GM12878 (cell line): ENCODE measurements around the gene RASAL2. TPM values are rescaled to one million over a fixed set of nuclear protein-coding genes. Genes with fewer than 3 reads are reported as not detected.

Experiments used
- ATAC-seq: fragments of 200-7000 bp; cut with Tn5 transposase; 3 replicates; pipeline ENCODE4 v1.9.1; 2020; ENCODE audit warnings: mild to moderate bottlenecking, moderate library complexity
- BruUV-seq: library from RNA; stranded (reverse); fragments of 400-500 nt; replicated peaks from 2 replicates; lab custom pipeline; 2021; lab: Mats Ljungman, UMichigan
- CTCF ChIA-PET: fragments of 300-600 bp; sonication (Branson Sonifier 250); formaldehyde crosslinking; extraction: SDS; loops from one replicate; lab custom pipeline; 2021; ENCODE audit warnings: inconsistent platforms; lab: Yijun Ruan, JAX
- POLR2A ChIA-PET: fragments of 350-600 bp; formaldehyde crosslinking; extraction: SDS; loops from one replicate; lab custom pipeline; 2021; ENCODE audit warnings: inconsistent platforms; lab: Charles Lee
- RAD21 ChIA-PET: fragments of 300-600 bp; sonication (Branson Sonifier 250); formaldehyde crosslinking; loops from one replicate; lab custom pipeline; 2023; ENCODE audit warnings: antibody characterized with exemption; ENCODE audit not compliant: unreplicated experiment; lab: Charles Lee
- SMC1A ChIA-PET: fragments of 300-600 bp; sonication (Branson Sonifier 250); formaldehyde crosslinking; loops from one replicate; lab custom pipeline; 2023; ENCODE audit not compliant: unreplicated experiment, uncharacterized antibody; lab: Charles Lee
- DNase-seq: peaks from one replicate; pipeline ENCODE4 v3.0.0-alpha.2; 2011; ENCODE audit warnings: low read depth, low spot score
- FAIRE-seq: peaks from 3 replicates; lab custom pipeline; 2011; peaks lifted over from hg19 to GRCh38; lab: Jason Lieb, UNC
- H2AFZ ChIP-seq: 2 replicates; pipeline ENCODE4 v1.6.0; 2011; ENCODE audit warnings: low read depth, low read length, control low read depth; ENCODE audit not compliant: control insufficient read depth
- H3K27ac ChIP-seq: 2 replicates; pipeline ENCODE4 v1.5.1; 2011; ENCODE audit warnings: control low read depth; ENCODE audit not compliant: control insufficient read depth, insufficient read depth
- H3K27me3 ChIP-seq, 2 experiments: replicated peaks in 1 of 2; 2 replicates each; pipeline versions ENCODE4 v1.6.0 to v1.6.1; 2011; ENCODE audit warnings: low read length in 1 of 2; ENCODE audit not compliant: control insufficient read depth in 2 of 2, insufficient read depth in 2 of 2
- H3K36me3 ChIP-seq, 2 experiments: 2 replicates each; pipeline ENCODE4 v1.5.1; 2011; ENCODE audit warnings: low read length in 1 of 2; ENCODE audit not compliant: control insufficient read depth in 2 of 2, insufficient read depth in 2 of 2
- H3K4me1 ChIP-seq: 2 replicates; pipeline ENCODE4 v1.6.1; 2011; ENCODE audit warnings: mild to moderate bottlenecking, low read length, moderate library complexity, mixed read lengths; ENCODE audit not compliant: control insufficient read depth, insufficient read depth
- H3K4me2 ChIP-seq: 2 replicates; pipeline ENCODE4 v1.6.0; 2011; ENCODE audit warnings: control low read depth; ENCODE audit not compliant: control insufficient read depth, insufficient read depth
- H3K4me3 ChIP-seq: fragments of 200-600 bp; sonication (generic); 2 replicates; pipeline ENCODE4 v1.5.1; 2016
- H3K79me2 ChIP-seq: 2 replicates; pipeline ENCODE4 v1.6.0; 2011; ENCODE audit warnings: low read length; ENCODE audit not compliant: control insufficient read depth, insufficient read depth
- H3K9ac ChIP-seq: 2 replicates; pipeline ENCODE4 v1.8.0; 2011; ENCODE audit warnings: low read length, control low read depth, mixed read lengths; ENCODE audit not compliant: control insufficient read depth, insufficient read depth
- H3K9me3 ChIP-seq: replicated peaks from 3 replicates; pipeline ENCODE4 v1.5.1; 2011; ENCODE audit warnings: mild to moderate bottlenecking, low read length; ENCODE audit not compliant: control insufficient read depth, insufficient read depth
- H4K20me1 ChIP-seq: 2 replicates; pipeline ENCODE4 v1.6.0; 2011; ENCODE audit not compliant: control insufficient read depth, insufficient read depth
- JUND ChIP-seq: IDR thresholded peaks from 2 replicates; pipeline ENCODE4 v1.6.1; 2012; ENCODE audit warnings: low read depth, mild to moderate bottlenecking, low read length, improper control_type of control experiment, moderate library complexity
- NR2C1 ChIP-seq: fragments of 450-650 bp; IDR thresholded peaks from 2 replicates; pipeline ENCODE4 v1.6.1; 2017; ENCODE audit warnings: antibody characterized with exemption, mild to moderate bottlenecking, moderate library complexity
- SMC3 ChIP-seq: IDR thresholded peaks from 2 replicates; pipeline ENCODE4 v1.6.1; 2011; ENCODE audit warnings: low read length, improper control_type of control experiment, borderline replicate concordance
- STAT3 ChIP-seq: IDR thresholded peaks from 2 replicates; pipeline ENCODE4 v1.6.1; 2011; ENCODE audit warnings: low read depth, low read length, improper control_type of control experiment
- WRNIP1 ChIP-seq: IDR thresholded peaks from 2 replicates; pipeline ENCODE4 v1.6.1; 2011; ENCODE audit warnings: low read depth, low read length, improper control_type of control experiment, borderline replicate concordance
- ZNF24 ChIP-seq: fragments of 450-650 bp; IDR thresholded peaks from 2 replicates; pipeline ENCODE4 v1.6.1; 2017; ENCODE audit warnings: antibody characterized with exemption, mild to moderate bottlenecking
- ZNF687 ChIP-seq: fragments of 450-650 bp; IDR thresholded peaks from 2 replicates; pipeline ENCODE4 v1.6.1; 2017; ENCODE audit warnings: mild to moderate bottlenecking, moderate library complexity
- WGBS: methylation state at CpG from one replicate; pipeline ENCODE4 v1.1.6; 2016; ENCODE audit warnings: low lambda C conversion rate; ENCODE audit not compliant: insufficient replicate concordance, insufficient coverage; ENCODE audit errors: missing lambda C conversion rate; 5-methylcytosine and 5-hydroxymethylcytosine counted together
- in situ Hi-C: fragments of 300-500 bp; cut with MboI; formaldehyde crosslinking; loops from 9 replicates; pipeline ENCODE4 v1.14.3; 2018; ENCODE audit warnings: mixed read lengths
- intact Hi-C: fragments of 100-400 bp; cut with micrococcal nuclease; formaldehyde crosslinking; loops from one replicate; pipeline ENCODE4 v1.14.2; 2022; ENCODE audit not compliant: unreplicated experiment
- polyA plus RNA-seq, 11 experiments: library from polyadenylated mRNA; depleted of rRNA in 4 of 11; unstranded in 6 of 11; stranded (reverse) in 5 of 11; fragments of >200 nt; fragmentation: Nextera tagmentation in 4 of 11; fragmentation: Illumina TruSeq in 1 of 11; extraction: Ambion mirVana in 4 of 11; extraction: Trizol in 1 of 11; gene quantifications; 1 replicate in 1 of 11; 2 replicates in 10 of 11; pipeline versions ENCODE4 v1.2.1 to v1.2.3, GENCODE V29; 2011 to 2016; ENCODE audit warnings: inconsistent platforms in 2 of 11, missing spikeins in 2 of 11, low read depth in 1 of 11
- total RNA-seq, 4 experiments: library from RNA; depleted of rRNA in 3 of 4; stranded (reverse); fragments of >200 nt in 3 of 4; fragmentation: Illumina TruSeq in 1 of 4; extraction: Trizol in 1 of 4; gene quantifications; 2 replicates each; pipeline versions ENCODE4 v1.2.1 to v1.2.3, GENCODE V29; 2013 to 2021
- TF ChIP-seq, protein P1 (sequence below): fragments of 450-650 bp; formaldehyde crosslinking; IDR thresholded peaks from 2 replicates; pipeline ENCODE4 v1.5.0; 2022; ENCODE audit warnings: mild to moderate bottlenecking, missing genetic modification characterization

RASAL2 gene
- total and polyA plus RNA-seq, 10 of the 15 experiments (the other 5 are each of a cell fraction or from before 2014, with no cell fraction given), result 0.02 to 6.9 (median 0.17) TPM; not detected in 1

DNA sequence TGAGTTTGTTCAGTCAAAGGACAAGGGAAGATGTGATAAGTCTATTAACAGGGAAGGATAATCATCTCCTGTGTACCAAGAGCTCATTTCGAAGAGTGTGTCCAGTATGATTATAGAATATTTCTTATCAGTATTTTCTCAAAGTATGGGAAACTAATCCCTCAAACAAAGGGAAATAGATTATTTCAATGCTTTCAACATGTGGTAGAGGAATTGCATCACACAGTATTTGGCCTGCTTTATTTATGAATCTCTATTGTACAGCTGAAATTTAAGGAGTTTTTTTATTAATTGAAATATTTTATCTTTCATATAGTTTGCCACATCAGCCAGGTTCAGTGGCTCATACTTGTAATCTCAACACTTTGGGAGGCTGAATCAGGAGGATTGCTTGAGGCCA is 251.9 kb downstream of the RASAL2 start:
- TF ChIP-seq SMC3 (no peak), WRNIP1 (no peak), ZNF24 (no peak), STAT3 (no peak), ZNF687 (no peak), JUND (no peak), NR2C1 (no peak)
- TF ChIP-seq, protein P1, sequence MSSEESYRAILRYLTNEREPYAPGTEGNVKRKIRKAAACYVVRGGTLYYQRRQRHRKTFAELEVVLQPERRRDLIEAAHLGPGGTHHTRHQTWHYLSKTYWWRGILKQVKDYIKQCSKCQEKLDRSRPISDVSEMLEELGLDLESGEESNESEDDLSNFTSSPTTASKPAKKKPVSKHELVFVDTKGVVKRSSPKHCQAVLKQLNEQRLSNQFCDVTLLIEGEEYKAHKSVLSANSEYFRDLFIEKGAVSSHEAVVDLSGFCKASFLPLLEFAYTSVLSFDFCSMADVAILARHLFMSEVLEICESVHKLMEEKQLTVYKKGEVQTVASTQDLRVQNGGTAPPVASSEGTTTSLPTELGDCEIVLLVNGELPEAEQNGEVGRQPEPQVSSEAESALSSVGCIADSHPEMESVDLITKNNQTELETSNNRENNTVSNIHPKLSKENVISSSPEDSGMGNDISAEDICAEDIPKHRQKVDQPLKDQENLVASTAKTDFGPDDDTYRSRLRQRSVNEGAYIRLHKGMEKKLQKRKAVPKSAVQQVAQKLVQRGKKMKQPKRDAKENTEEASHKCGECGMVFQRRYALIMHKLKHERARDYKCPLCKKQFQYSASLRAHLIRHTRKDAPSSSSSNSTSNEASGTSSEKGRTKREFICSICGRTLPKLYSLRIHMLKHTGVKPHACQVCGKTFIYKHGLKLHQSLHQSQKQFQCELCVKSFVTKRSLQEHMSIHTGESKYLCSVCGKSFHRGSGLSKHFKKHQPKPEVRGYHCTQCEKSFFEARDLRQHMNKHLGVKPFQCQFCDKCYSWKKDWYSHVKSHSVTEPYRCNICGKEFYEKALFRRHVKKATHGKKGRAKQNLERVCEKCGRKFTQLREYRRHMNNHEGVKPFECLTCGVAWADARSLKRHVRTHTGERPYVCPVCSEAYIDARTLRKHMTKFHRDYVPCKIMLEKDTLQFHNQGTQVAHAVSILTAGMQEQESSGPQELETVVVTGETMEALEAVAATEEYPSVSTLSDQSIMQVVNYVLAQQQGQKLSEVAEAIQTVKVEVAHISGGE (CRISPR knock-in tag), result no peak
- no peaks in the 10 kb centered on the region for H3K9me3 ChIP-seq
- no peaks in the 10 kb centered on the region for H3K79me2 ChIP-seq
- intact Hi-C loops (no loop called here), in situ Hi-C loops (no loop called here)
- no peak for DNase-seq
- H3K36me3 ChIP-seq, result no peaks in the 10 kb centered on the region
- no TSS peak for BruUV-seq
- H3K9ac ChIP-seq, result no peak overlapping the region
- H3K27me3 ChIP-seq, result no peaks in the 10 kb centered on the region
- no peak overlapping the region for H3K27ac ChIP-seq
- ChIA-PET CTCF (interaction anchor here (1.0 to 6.8 kb wide), 5 partner anchors 34 to 155 kb away, joined by 3 to 50 read pairs (median 16); no protein-coding TSS in a partner anchor), POLR2A (no interaction called here), RAD21 (interaction anchor here (1.9 kb wide), 1 partner anchor 33 kb away, joined by 4 read pairs; no protein-coding TSS in a partner anchor), SMC1A (interaction anchor here (1.1 to 4.2 kb wide), 3 partner anchors 9 to 38 kb away, joined by 3 to 31 read pairs (median 3); no protein-coding TSS in a partner anchor)
- H4K20me1 ChIP-seq, result no peaks in the 10 kb centered on the region
- H2AFZ ChIP-seq, result no peak overlapping the region
- H3K4me3 ChIP-seq, result no peak overlapping the region
- no peak overlapping the region for H3K4me2 ChIP-seq
- WGBS, result 4% methylated on average over 1 of the region's 1 CpG
- ATAC-seq, result no peak
- H3K4me1 ChIP-seq, result no peaks in the 10 kb centered on the region
- FAIRE-seq, result no peak
